ENCODE data around the gene FRMD1. TPM values are rescaled to one million over a fixed set of nuclear protein-coding genes. Genes with fewer than 3 reads are reported as not detected.
A peak's percentile ranks its signal among the peaks of the same experiment; 100 is the strongest.

The FRMD1 gene
- total RNA-seq, 2 donors from 2014 or later: not detected

DNA sequence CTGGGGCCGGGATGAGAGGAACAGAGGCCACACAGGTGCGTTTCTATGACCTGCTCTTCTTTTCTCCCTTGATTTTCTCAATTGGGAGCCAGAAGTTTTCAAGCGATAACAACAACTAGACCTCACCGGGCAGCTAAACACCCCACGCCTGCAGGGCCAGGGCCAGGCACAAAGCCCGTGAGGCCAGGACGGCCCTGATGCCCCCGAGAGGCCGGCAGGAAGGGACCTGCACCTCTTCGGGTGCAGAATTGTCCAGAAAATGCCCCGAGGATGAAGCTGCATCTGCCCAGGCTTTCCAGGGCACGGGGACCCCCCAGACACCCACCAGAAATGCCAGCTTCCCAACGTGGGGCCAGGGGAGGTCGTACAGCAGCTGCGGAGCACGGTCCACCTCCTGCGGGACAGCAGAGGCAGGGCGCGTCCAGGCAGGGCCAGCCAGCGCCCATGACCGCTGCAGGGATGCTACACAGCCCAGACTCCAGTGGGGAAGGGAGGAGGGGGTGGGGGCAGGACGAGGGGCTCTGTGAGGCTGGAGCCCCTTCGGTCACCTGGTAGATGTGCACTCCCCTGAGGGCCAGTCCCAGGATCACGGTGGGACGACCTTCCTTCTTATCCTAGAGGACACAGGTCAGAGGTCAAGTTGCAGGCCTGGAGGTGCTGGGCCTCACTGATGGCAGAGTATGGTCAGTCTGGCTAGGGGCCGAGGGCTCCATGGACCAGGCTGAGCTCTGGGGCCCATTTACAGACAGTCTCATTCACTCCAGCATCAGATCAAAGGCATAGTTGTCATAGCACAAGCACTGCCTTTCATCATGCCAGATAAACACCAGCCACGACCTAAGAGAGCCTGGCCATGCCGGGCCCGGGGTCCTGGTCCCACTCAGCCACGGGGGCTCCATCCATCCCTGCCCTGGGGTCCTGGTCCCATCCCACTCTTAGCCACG, 16.4 kb downstream of the FRMD1 start:
- 88 to 90% methylated on average over 11 to 31 of the region's 31 CpGs for WGBS, 2 experiments (ENCODE audit: insufficient coverage in 1 of 2, insufficient read length in 1 of 2)
- Histone ChIP-seq H3K27me3 (ENCODE audit: control insufficient read depth, insufficient read depth, low read length, poor library complexity, severe bottlenecking) (no peaks in the 10 kb centered on the region), H3K27ac (ENCODE audit: low read depth, low read length) (no peak overlapping the region), H3K9ac (ENCODE audit: extremely low read depth, low read length, poor library complexity, severe bottlenecking) (no peak overlapping the region), H3K36me3 (ENCODE audit: control insufficient read depth, insufficient read depth, low read length) (no peaks in the 10 kb centered on the region), H3K9me3 (ENCODE audit: control insufficient read depth, low read length) (no peaks in the 10 kb centered on the region), H3K4me3 (ENCODE audit: low read length) (no peak overlapping the region), H3K4me1 (ENCODE audit: control insufficient read depth, insufficient read depth, low read length) (no peaks in the 10 kb centered on the region)
- Mint-ChIP-seq H3K4me1 (peaks cover 2% of the 10 kb centered on the region), H3K27me3 (ENCODE audit: insufficient read depth) (peaks cover 3% of the 10 kb centered on the region), H3K27ac (no peak overlapping the region), H3K4me3 (no peak overlapping the region), H3K9me3 (no peaks in the 10 kb centered on the region), H3K36me3 (ENCODE audit: low read depth) (no peaks in the 10 kb centered on the region)
- TF ChIP-seq, protein P1, sequence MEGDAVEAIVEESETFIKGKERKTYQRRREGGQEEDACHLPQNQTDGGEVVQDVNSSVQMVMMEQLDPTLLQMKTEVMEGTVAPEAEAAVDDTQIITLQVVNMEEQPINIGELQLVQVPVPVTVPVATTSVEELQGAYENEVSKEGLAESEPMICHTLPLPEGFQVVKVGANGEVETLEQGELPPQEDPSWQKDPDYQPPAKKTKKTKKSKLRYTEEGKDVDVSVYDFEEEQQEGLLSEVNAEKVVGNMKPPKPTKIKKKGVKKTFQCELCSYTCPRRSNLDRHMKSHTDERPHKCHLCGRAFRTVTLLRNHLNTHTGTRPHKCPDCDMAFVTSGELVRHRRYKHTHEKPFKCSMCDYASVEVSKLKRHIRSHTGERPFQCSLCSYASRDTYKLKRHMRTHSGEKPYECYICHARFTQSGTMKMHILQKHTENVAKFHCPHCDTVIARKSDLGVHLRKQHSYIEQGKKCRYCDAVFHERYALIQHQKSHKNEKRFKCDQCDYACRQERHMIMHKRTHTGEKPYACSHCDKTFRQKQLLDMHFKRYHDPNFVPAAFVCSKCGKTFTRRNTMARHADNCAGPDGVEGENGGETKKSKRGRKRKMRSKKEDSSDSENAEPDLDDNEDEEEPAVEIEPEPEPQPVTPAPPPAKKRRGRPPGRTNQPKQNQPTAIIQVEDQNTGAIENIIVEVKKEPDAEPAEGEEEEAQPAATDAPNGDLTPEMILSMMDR (conservative IDR thresholded peaks at IDR 0.05): no peak
- DNase-seq: no peak

DNA sequence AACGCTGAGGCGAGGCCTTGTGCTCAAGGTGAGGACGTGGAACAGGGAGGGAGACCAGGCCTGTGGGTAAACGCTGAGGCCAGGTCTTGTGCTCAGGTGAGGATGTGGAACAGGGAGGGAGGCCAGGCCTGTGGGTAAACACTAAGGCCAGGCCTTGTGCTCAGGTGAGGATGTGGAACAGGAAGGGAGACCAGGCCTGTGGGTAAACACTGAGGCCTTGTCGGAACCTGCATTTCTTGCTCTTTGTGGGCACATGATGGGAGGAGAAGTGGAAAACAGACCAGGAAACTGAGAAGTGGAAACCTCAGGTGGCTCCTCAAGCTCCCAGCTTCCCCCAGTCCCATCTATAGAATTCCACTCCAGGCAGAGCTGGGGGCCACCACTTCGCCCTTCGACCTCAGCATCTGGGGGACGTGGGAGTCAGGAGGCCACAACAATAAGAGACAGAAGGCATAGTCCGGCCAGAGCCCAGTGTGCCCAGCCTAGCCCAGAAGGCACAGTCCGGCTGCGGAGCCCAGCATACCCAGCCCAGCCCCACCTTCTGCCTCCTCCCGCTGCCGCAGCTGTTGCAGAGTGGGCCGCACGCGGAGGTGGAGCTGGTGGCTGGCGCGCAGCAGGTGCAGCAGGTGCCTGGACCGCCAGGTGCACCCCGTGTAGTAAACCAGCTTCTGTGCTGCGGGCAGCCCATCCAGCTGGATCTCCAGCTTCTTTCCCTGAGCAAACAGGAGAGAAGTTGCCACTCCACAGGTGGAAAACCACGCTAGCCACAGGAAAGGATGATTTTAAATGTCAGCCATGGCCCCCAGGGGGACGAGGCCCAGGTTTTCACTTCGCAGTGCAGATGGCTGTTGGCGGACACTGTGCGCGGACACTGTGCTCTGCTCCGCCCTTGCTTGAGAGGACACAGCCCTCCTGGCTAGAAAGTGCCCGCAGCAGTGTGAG, 17.5 kb downstream of the FRMD1 start:
- Mint-ChIP-seq H3K4me3 (no peak overlapping the region), H3K4me1 (peaks cover 2% of the 10 kb centered on the region), H3K27ac (no peak overlapping the region), H3K27me3 (ENCODE audit: insufficient read depth) (peaks cover 3% of the 10 kb centered on the region), H3K36me3 (ENCODE audit: low read depth) (no peaks in the 10 kb centered on the region), H3K9me3 (no peaks in the 10 kb centered on the region)
- H3K4me3 ChIP-seq (ENCODE audit: low read length): no peak overlapping the region
- H3K4me1 ChIP-seq (ENCODE audit: control insufficient read depth, insufficient read depth, low read length): no peaks in the 10 kb centered on the region
- TF ChIP-seq, protein P1 (conservative IDR thresholded peaks at IDR 0.05): no peak
- H3K9me3 ChIP-seq (ENCODE audit: control insufficient read depth, low read length): no peaks in the 10 kb centered on the region
- H3K9ac ChIP-seq (ENCODE audit: extremely low read depth, low read length, poor library complexity, severe bottlenecking): no peak overlapping the region
- no peak overlapping the region for H3K27ac ChIP-seq (ENCODE audit: low read depth, low read length)
- no peaks in the 10 kb centered on the region for H3K36me3 ChIP-seq (ENCODE audit: control insufficient read depth, insufficient read depth, low read length)
- no peaks in the 10 kb centered on the region for H3K27me3 ChIP-seq (ENCODE audit: control insufficient read depth, insufficient read depth, low read length, poor library complexity, severe bottlenecking)
- 93 to 97% methylated on average over 14 to 29 of the region's 29 CpGs for WGBS, 2 experiments (ENCODE audit: insufficient coverage in 1 of 2, insufficient read length in 1 of 2)
- DNase-seq: no peak

DNA sequence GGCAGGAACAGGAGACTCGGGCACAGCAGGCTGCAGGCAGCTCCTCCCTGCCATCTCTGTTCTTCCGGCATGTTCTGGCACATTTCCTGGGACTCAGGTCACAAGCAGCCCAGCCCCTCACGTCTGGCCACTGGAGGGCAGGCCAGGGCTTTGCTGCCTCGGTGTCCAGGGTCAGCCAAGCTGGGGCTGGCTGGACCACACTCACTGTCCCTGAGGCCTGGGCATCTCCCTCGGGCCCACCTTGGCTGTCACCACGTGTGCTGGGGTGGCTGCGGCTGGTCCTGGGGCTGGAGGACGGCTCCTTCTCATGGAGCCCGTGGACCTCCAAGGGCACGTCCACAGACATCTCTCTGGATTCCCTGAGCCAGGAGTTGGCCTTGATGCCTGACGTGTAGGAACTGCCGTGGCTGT, 18.5 kb downstream of the FRMD1 start:
- Mint-ChIP-seq H3K4me3 (no peak overlapping the region), H3K36me3 (ENCODE audit: low read depth) (no peaks in the 10 kb centered on the region), H3K27ac (no peak overlapping the region), H3K9me3 (no peaks in the 10 kb centered on the region), H3K4me1 (peaks cover 2% of the 10 kb centered on the region), H3K27me3 (ENCODE audit: insufficient read depth) (peaks cover 3% of the 10 kb centered on the region)
- H3K9me3 ChIP-seq (ENCODE audit: control insufficient read depth, low read length): no peaks in the 10 kb centered on the region
- TF ChIP-seq, protein P1 (conservative IDR thresholded peaks at IDR 0.05): peak; percentile 87
- no peak overlapping the region for H3K4me3 ChIP-seq (ENCODE audit: low read length)
- no peak overlapping the region for H3K27ac ChIP-seq (ENCODE audit: low read depth, low read length)
- H3K4me1 ChIP-seq (ENCODE audit: control insufficient read depth, insufficient read depth, low read length): no peaks in the 10 kb centered on the region
- WGBS, 2 experiments (ENCODE audit: insufficient coverage in 1 of 2, insufficient read length in 1 of 2): 80 to 97% methylated on average over 8 to 12 of the region's 12 CpGs
- H3K9ac ChIP-seq (ENCODE audit: extremely low read depth, low read length, poor library complexity, severe bottlenecking): no peak overlapping the region
- no peaks in the 10 kb centered on the region for H3K27me3 ChIP-seq (ENCODE audit: control insufficient read depth, insufficient read depth, low read length, poor library complexity, severe bottlenecking)
- peak; percentile 87 for DNase-seq
- no peaks in the 10 kb centered on the region for H3K36me3 ChIP-seq (ENCODE audit: control insufficient read depth, insufficient read depth, low read length)

Measured in endodermal cell (in vitro differentiated cells).